Dendritic cell treated with granulocyte-macrophage colony-stimulating factor and Interleukin-4, amounts not matched to agents 40 ng/mL and 50 ng/mL, for 4 days (primary cell): Measurements from ENCODE around the gene TMEM14C.
"Not testable (repeated sequence)": the region's sequence is repeated elsewhere in the genome, so short reads cannot be mapped to it uniquely, and the experiment has no call there.

Experiments used
- H3K27ac Mint-ChIP-seq: one replicate; pipeline ENCODE4 v1.8.0; 2022; ENCODE audit warnings: mild to moderate bottlenecking, mixed read lengths
- H3K27me3 Mint-ChIP-seq: one replicate; pipeline ENCODE4 v1.8.0; 2022; ENCODE audit warnings: mild to moderate bottlenecking, mixed read lengths
- H3K36me3 Mint-ChIP-seq: one replicate; pipeline ENCODE4 v1.8.0; 2022; ENCODE audit warnings: low read depth, mixed read lengths
- H3K4me1 Mint-ChIP-seq: one replicate; pipeline ENCODE4 v1.8.0; 2022; ENCODE audit warnings: low read depth, mixed read lengths
- H3K4me3 Mint-ChIP-seq: one replicate; pipeline ENCODE4 v1.8.0; 2022; ENCODE audit warnings: mild to moderate bottlenecking, moderate library complexity, mixed read lengths
- H3K9me3 Mint-ChIP-seq: one replicate; pipeline ENCODE4 v1.8.0; 2022; ENCODE audit warnings: mixed read lengths
- intact Hi-C: fragments of 100-400 bp; cut with micrococcal nuclease; formaldehyde crosslinking; loops from one replicate; pipeline ENCODE4 v1.15.0; 2022

TMEM14C gene

GRCh38 chr6:10733151-10733715 is 10.4 kb downstream of the TMEM14C start:
- Mint-ChIP-seq H3K4me1 (peaks cover 16% of the 10 kb centered on the region), H3K27me3 (no peaks in the 10 kb centered on the region), H3K9me3 (peaks cover 8% of the 10 kb centered on the region), H3K4me3 (no peak overlapping the region), H3K36me3 (peaks cover 50% of the 10 kb centered on the region), H3K27ac (no peak overlapping the region)
- intact Hi-C loops = no loop called here

- Mint-ChIP-seq H3K4me3 (no peak overlapping the region), H3K4me1 (peaks cover 13% of the 10 kb centered on the region), H3K27me3 (no peaks in the 10 kb centered on the region), H3K36me3 (peaks cover 44% of the 10 kb centered on the region), H3K9me3 (peaks cover 8% of the 10 kb centered on the region), H3K27ac (no peak overlapping the region)
- intact Hi-C loops = no loop called here
These were observed 11.0 kb downstream of the TMEM14C start for GRCh38 chr6:10733863-10734262.

GRCh38 chr6:10736731-10737130 is 13.9 kb downstream of the TMEM14C start:
- intact Hi-C loops = no loop called here
- Mint-ChIP-seq H3K4me3 (no peak overlapping the region), H3K9me3 (peaks cover 8% of the 10 kb centered on the region), H3K4me1 (no peaks in the 10 kb centered on the region), H3K27me3 (no peaks in the 10 kb centered on the region), H3K36me3 (peaks cover 18% of the 10 kb centered on the region), H3K27ac (no peak overlapping the region)

- Mint-ChIP-seq H3K4me3 (no peak overlapping the region), H3K9me3 (no peaks in the 10 kb centered on the region), H3K27ac (no peak overlapping the region), H3K36me3 (no peaks in the 10 kb centered on the region), H3K4me1 (no peaks in the 10 kb centered on the region), H3K27me3 (no peaks in the 10 kb centered on the region)
- intact Hi-C loops = no loop called here
These were observed 17.2 kb downstream of the TMEM14C start for GRCh38 chr6:10740061-10740460.

DNA sequence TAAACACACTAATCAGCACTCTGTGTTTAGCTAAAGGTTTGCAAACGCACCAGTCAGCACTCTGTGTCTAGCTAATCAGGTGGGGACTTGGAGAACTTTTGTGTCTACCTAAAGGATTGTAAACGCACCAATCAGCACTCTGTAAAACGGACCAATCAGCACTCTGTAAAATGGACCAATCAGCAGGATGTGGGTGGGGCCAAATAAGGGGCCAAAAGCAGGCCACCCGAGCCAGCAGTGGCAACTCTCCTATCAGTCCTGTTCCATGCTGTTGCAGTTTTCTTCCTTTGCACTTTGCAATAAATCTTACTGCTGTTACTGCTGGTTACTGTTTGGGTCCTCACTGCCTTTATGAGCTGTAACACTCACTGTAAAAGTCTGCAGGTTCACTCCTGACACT is 18.8 kb downstream of the TMEM14C start:
- H3K27ac Mint-ChIP-seq, H3K4me1 Mint-ChIP-seq, H3K9me3 Mint-ChIP-seq, H3K36me3 Mint-ChIP-seq, H3K27me3 Mint-ChIP-seq, H3K4me3 Mint-ChIP-seq, intact Hi-C loops: not testable (repeated sequence)

DNA sequence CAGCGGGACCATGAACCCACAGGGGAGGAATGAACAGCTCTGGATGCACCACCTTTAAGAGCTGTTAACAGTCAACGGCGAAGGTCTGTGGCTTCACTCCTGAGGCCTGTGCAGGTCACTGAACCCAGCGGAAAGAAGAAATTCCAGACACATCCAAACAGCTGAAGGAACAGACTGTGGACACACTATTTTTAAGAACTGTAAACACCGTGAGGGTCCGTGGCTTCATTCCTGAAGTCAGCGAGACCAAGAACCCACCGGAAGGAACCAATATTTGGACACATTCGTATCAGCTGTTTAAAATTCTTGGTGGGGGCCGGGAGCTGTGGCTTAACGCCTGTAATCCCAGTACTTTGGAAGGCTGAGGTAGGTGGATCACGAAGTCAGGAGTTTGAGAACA is 19.4 kb downstream of the TMEM14C start:
- intact Hi-C loops = no loop called here
- H3K4me3 Mint-ChIP-seq = no peak overlapping the region
- no peaks in the 10 kb centered on the region for H3K36me3 Mint-ChIP-seq

GRCh38 chr6:10743515-10743914 is 20.6 kb downstream of the TMEM14C start:
- Mint-ChIP-seq H3K27ac (no peak overlapping the region), H3K27me3 (no peaks in the 10 kb centered on the region), H3K4me1 (peaks cover 12% of the 10 kb centered on the region), H3K4me3 (no peak overlapping the region), H3K36me3 (peaks cover 7% of the 10 kb centered on the region), H3K9me3 (no peaks in the 10 kb centered on the region)
- intact Hi-C loops = no loop called here

More for the DNA sequence above, 19.4 kb downstream of the TMEM14C start:
- Mint-ChIP-seq H3K27ac (no peak overlapping the region), H3K4me1 (peaks cover 8% of the 10 kb centered on the region), H3K27me3 (no peaks in the 10 kb centered on the region), H3K9me3 (no peaks in the 10 kb centered on the region)

DNA sequence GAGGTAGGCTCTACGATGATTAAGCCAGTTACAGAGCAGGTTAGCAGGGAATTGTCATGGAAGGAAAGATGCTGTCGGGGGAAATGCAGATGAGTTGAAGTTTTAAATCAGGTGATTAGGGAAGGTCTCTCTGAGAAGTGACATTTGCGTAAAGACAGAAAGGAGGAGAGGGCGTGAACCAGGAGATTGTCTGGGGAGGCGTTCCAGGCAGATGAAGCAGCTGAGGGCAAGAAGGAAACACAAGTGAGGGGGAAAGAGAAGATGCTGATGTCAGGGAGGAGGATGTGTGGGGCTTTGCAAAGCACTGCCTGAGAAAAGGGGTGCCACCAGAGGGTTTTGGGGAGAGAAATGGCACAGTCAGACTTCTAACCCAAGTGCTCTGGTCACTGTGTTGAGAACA is 22.2 kb downstream of the TMEM14C start:
- no peak overlapping the region for H3K4me3 Mint-ChIP-seq
- no peaks in the 10 kb centered on the region for H3K27me3 Mint-ChIP-seq
- peaks cover 24% of the 10 kb centered on the region for H3K4me1 Mint-ChIP-seq
- H3K27ac Mint-ChIP-seq = no peak overlapping the region
- intact Hi-C loops = no loop called here
- peaks cover 15% of the 10 kb centered on the region for H3K36me3 Mint-ChIP-seq
- H3K9me3 Mint-ChIP-seq = no peaks in the 10 kb centered on the region

GRCh38 chr6:10746915-10747250 is 24.0 kb downstream of the TMEM14C start:
- intact Hi-C loops = loop anchor here (1.0 kb wide), 2 partner anchors 24 to 53 kb away; partner anchors contain the start of genes C6orf52, PAK1IP1 and TMEM14C
- no peaks in the 10 kb centered on the region for H3K9me3 Mint-ChIP-seq
- H3K27me3 Mint-ChIP-seq = no peaks in the 10 kb centered on the region
- peak overlapping the region; percentile 87 for H3K4me3 Mint-ChIP-seq
- peaks cover 33% of the 10 kb centered on the region for H3K36me3 Mint-ChIP-seq
- peaks cover 34% of the 10 kb centered on the region for H3K4me1 Mint-ChIP-seq
- H3K27ac Mint-ChIP-seq = peak overlapping the region; percentile 92

- peaks cover 34% of the 10 kb centered on the region for H3K4me1 Mint-ChIP-seq
- intact Hi-C loops = loop anchor here (1.0 kb wide), 2 partner anchors 24 to 53 kb away; partner anchors contain the start of genes C6orf52, PAK1IP1 and TMEM14C
- H3K27ac Mint-ChIP-seq = peak within 1 kb of the TSS; percentile 92
These were observed 24.5 kb downstream of the TMEM14C start, which contains the start of gene TMEM14B for GRCh38 chr6:10747251-10747972. Gene TMEM14B (plus strand): TSS chr6:10747805. CDS start chr6:10749246, 1,441 bp downstream.

GRCh38 chr6:10749734-10750133 is 26.9 kb downstream of the TMEM14C start:
- no peak overlapping the region for H3K4me3 Mint-ChIP-seq
- intact Hi-C loops = no loop called here
- peaks cover 61% of the 10 kb centered on the region for H3K36me3 Mint-ChIP-seq
- H3K9me3 Mint-ChIP-seq = no peaks in the 10 kb centered on the region
- H3K27ac Mint-ChIP-seq = no peak overlapping the region
- H3K27me3 Mint-ChIP-seq = no peaks in the 10 kb centered on the region
- H3K4me1 Mint-ChIP-seq = peaks cover 41% of the 10 kb centered on the region

More at GRCh38 chr6:10747251-10747972, 24.5 kb downstream of the TMEM14C start, which contains the start of gene TMEM14B:
- H3K9me3 Mint-ChIP-seq = no peaks in the 10 kb centered on the region
- no peaks in the 10 kb centered on the region for H3K27me3 Mint-ChIP-seq
- H3K36me3 Mint-ChIP-seq = peaks cover 38% of the 10 kb centered on the region
- H3K4me3 Mint-ChIP-seq = peak within 1 kb of the TSS; percentile 87

- H3K9me3 Mint-ChIP-seq, H3K27me3 Mint-ChIP-seq, H3K4me3 Mint-ChIP-seq, H3K27ac Mint-ChIP-seq, intact Hi-C loops: not testable (repeated sequence)
- Mint-ChIP-seq H3K36me3 (peaks cover 69% of the 10 kb centered on the region), H3K4me1 (peaks cover 41% of the 10 kb centered on the region)
These were observed 27.7 kb downstream of the TMEM14C start for GRCh38 chr6:10750568-10750967.

DNA sequence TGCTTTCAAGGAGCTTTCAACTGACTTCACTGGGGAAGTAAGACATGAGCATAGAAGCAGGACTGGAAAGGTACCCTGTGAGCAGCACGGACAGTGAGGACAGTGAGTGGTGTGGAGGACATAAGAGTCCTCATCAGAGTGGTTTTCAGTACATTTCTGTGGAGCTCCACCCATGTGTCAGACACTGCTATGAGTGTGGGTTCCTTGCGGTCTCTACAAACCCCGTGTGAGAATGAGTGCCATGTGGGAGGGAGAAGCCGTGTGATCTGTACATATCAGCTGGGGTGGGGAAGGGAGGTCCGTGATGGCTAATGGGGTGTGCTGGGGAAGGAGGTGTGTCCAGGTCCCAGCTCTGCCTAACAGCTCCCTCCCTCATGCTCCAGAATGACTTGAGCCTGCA is 28.9 kb downstream of the TMEM14C start:
- H3K27me3 Mint-ChIP-seq, H3K9me3 Mint-ChIP-seq, H3K4me3 Mint-ChIP-seq, intact Hi-C loops, H3K27ac Mint-ChIP-seq: not testable (repeated sequence)
- H3K4me1 Mint-ChIP-seq = peaks cover 39% of the 10 kb centered on the region
- H3K36me3 Mint-ChIP-seq = peaks cover 81% of the 10 kb centered on the region

- no peaks in the 10 kb centered on the region for H3K27me3 Mint-ChIP-seq
- no peaks in the 10 kb centered on the region for H3K9me3 Mint-ChIP-seq
- H3K36me3 Mint-ChIP-seq = peaks cover 87% of the 10 kb centered on the region
- H3K4me1 Mint-ChIP-seq = peaks cover 8% of the 10 kb centered on the region
- H3K4me3 Mint-ChIP-seq = no peak overlapping the region
- intact Hi-C loops = no loop called here
- H3K27ac Mint-ChIP-seq = no peak overlapping the region
These were observed 33.2 kb downstream of the TMEM14C start for GRCh38 chr6:10756085-10756484.
